ELF-1 (cell line): ENCODE data around the gene BIRC6.
"Not testable (repeated sequence)": the region's sequence is repeated elsewhere in the genome, so short reads cannot be mapped to it uniquely, and the experiment has no call there.

Experiments
- DNase-seq: peaks from one replicate; pipeline ENCODE4 v3.0.0-alpha.2; 2016; ENCODE audit warnings: low read depth, low spot score

BIRC6 gene

DNA sequence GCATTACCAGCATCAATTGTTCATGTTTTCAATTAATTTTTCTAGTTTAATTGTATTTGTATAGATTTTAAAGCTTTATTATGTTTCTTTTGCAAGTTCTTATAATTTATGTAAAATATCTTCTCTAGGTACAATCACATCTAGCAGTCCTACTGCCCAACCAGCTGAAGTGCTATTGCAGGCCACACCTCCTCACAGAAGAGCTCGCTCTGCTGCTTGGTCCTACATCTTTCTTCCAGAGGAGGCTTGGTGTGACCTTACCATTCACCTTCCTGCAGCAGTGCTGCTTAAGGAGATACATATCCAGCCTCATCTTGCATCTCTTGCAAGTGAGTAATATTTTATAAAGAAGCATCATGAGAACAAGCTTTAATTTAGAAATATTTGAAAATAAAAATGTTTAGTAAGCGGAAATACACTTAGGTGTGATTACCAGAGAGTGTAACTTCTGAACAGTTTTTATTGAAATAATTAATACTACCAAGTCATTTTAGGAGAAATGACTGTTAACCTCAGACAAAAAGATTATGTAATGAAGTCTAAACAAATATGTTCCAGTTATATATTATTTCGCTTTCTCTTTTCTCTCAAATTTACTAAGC, 148.2 kb downstream of the BIRC6 start:
- DNase-seq, result no peak

DNA sequence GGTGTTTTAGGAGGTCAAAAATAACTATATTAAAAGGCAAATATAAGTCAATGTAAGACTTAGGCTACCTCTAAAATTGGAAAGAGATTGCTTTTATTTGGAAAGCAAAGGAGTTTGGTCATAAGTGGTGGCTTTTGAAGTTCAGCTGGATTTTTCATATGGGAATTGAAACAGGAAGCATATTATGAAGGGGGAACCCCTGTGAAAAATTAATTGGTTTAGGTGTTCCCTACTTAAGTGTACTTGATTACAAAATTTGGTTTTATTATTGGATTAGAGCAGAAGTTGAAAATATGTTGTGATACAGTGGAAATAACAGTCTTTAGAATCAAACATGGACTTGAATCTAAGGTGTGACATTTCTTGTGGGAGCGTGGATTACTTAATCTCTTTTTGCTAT, 149.6 kb downstream of the BIRC6 start:
- DNase-seq, result no peak

DNA sequence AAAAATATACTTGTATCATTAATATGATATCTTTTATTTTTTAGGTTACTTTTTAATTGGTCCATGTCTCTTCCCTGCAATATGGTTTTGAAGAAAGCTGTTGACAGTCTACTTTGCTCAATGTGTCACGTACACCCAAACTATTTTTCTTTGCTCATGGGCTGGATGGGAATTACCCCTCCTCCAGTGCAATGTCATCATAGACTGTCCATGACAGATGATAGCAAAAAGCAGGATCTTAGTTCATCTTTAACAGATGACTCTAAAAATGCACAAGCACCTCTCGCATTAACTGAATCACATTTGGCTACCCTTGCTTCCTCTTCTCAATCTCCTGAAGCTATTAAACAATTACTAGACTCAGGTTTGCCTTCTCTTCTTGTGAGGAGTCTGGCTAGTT, 158.1 kb downstream of the BIRC6 start:
- no peak for DNase-seq

DNA sequence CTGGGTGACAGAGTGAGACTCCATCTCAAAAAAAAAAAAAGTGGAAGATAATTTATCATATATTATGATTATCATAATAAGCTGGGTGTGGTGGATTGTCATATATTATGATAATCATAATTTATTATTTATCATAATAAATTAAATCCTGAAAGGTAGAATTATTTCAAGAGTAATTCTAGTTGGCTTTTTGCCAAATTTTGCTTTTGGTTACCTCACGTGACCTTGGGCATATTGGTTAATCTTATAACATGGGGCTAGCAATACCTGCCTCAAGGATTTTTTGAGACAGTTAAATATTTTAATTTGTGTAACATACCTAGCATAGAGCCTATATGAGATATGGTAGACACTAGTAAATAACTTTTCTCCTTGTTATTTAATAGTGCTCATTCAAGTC, 159.7 kb downstream of the BIRC6 start:
- no peak for DNase-seq

DNA sequence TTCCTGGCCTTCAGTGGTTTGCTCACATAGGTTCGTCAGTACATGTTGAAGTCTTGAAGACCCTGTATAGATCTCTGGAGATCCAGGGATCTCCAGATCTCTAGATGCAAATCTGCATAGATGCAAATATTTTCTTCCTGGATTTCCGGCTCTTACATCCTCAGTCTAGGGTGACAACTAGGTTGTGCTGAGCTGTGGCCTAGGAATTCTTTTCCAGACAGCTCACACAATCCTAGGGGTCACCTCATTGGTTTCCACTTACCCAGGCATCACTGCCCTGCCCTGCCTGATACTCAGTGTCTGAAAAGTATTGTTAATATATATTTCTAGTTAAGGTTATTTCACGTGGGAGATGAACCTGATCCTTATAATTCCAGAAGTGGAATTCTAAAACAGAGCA, 165.9 kb downstream of the BIRC6 start:
- no peak for DNase-seq

DNA sequence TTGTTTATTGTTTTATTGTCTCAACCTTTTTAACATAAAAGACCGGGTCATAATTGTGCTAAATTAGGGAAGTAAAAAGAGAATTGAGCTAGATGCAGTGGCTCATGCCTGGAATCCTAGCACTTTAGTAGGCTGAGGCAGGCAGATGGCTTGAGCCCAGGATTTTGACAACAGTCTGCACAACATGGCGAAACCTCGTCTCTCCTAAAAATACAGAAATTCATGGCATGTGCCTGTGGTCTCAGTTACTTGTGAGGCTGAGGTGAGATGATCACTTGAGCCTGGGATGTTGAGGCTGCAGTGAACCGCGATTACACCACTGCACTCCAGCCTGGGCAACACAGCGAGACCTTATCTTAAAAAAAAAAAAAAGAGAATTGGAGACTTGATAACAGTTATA, 166.9 kb downstream of the BIRC6 start:
- no peak for DNase-seq

DNA sequence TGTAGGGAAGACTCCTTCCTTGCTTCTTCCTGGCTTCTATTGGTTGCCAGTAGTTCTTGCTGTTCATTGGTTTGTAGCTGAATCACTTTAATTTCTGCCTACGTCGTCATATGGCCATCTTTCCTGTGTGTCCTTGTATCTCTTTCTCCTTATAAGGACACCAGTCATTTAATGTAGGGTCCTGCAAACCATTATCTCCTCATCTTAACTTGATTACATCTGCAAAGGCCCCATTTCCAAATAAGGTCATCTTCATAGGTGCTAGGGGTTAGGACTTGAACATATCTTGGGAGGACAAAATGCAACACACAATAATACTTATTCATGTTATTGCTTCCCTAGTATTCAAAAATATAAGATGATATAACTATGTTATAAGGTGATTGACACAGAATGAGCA, 175.5 kb downstream of the BIRC6 start:
- no peak for DNase-seq

DNA sequence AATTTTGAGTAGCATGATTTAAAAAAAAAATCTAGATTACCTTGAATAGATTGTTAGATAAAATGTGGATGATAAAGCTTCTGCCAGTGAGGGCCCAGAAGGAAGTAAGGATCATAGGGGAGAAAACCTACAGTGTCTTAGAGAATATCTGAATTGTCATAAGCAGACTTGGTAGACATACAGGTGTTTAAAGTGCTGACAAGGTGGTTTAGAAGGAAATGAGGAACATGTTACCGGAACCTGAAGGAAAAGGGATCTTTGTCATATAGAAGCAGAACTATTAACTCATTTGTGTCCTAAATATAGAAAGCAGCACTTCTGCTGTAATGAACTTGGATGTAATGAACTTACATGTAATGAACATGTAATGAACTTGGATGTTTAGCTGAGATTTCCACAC, 176.1 kb downstream of the BIRC6 start:
- DNase-seq, result no peak

DNA sequence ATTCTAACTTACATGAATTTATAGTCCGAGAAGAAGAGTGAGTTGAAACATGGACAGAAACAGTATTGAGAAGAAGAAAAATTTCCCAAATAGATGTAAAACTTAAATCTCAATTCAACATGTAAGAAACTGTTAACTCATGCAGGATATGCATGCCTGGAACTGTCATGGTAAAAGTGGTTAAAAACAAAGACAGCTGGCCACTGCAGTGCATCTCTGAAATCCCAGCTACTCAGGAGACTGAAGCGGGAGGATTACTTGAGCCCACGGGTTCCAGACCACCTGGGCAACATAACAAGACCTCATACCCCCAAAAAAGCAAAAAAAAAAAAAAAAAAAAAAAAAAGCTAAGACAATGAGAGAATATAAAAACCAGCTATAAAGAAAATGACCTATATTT, 178.0 kb downstream of the BIRC6 start:
- DNase-seq, result no peak

DNA sequence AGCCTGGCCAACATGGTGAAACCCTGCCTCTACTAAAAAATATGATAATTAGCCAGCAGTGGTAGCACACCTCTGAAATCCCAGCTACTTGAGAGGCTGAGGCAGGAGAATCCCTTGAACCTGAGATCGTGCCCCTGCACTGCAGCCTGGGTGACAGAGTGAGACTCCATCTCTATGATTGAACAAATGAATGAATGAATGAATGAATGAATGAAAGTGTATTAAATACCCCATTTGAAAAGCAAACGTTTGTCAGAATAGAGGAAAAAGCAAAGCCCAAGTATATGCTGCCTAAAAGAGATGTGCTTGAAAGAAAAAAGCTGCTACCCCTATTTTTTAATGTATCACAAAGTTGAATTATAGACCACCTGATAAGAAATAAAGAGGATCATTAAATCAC, 181.9 kb downstream of the BIRC6 start:
- DNase-seq, result no peak

DNA sequence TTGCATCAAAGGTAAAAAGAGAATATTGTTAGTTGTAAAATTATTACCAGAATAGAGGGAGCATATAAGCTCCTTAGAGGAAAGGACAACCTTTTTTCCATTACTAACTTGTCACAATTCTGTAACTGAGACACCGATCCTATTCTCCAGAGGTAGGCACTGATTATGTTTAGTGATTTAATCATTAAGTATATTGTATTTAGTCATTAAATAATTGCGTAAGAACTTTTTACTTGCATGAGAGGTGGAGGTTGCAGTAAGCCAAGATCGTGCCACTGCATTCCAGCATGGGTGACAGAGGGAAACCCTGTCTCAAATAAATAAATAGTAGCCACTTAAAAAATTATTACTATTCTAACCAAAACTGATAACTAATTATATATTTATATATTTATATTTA, 195.7 kb downstream of the BIRC6 start:
- DNase-seq, result not testable (repeated sequence)

DNA sequence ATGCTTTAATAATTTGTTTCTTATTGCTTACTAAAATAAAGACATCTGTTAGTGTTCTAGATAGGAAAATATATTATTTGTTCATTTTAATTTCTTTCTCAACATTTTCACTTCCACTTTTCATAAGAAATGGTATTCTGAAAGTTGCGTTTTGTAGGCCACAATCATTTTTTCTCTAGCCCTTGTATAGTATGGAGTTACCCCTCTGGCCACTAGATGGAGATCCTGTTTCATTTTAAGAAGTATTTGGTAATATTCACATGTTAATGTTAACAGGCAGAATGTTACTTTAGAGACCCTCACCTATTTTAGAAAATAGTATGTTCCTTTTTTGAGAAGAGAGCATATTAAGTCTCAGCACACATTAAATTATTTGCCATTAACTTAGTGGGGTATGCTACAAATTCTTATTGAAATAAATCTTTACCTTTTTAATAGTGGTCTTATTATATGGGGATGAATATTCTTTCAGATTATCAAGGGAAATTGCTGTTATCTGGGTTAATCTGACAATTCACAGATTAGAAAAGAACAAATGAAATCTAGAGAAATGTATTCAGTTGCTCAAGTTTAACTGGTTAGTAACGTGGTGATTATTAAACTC, 197.1 kb downstream of the BIRC6 start:
- DNase-seq, result no peak

DNA sequence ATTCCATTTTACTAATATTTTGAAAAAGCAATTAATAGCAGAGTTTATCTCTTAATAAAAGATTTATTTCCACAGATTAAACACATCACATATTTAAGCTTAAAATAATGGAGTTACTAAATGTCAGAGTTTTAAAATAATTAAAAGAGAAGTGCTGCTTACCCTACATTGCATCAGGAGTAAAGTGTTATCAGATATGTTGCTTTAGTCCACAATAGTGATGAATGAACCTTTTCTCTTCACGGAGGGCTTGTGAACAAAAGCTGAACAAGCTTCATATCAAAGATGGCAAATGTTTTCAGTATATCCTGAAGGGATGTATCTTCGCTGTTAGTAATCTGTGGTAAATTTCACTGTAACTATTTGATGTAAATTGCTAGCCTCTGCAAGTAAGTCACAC, 201.7 kb downstream of the BIRC6 start:
- no peak for DNase-seq

DNA sequence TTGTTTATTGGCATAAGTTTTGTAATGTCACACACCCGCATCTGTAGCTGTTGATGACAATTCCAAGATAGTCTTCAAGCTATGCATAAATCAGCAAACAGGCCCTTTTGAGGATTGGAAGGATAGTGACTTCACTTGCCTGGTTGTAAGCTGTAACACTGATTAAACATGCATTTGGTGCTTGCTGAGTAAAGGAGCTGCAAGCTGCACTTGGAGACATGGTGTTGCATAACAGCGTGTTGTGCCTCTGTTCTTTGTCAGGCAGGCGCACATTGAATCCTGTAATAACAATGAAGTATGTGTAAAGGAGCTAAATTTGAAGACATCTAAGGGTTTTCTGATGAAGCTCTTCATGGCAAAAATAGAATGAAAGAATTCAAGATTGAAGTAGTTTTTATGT, 202.3 kb downstream of the BIRC6 start:
- no peak for DNase-seq

DNA sequence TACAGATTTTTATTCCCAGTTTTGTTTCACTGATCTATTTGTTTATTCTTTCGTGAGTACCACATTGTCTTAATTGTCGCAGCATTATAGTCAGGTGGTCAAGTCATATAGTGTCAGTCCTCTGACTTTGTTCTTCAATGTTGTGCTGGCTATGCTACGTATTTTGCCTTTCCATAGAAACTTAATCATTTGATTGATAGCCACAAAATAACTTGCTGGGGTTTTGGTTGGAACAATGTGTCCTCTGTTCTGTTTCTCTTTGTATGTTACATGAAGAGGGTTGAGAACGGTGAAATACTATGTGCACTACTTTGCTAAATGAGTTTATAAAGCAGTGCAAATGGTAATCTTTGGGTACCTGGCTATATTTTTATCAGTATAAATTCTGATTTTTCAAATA, 206.1 kb downstream of the BIRC6 start:
- no peak for DNase-seq

DNA sequence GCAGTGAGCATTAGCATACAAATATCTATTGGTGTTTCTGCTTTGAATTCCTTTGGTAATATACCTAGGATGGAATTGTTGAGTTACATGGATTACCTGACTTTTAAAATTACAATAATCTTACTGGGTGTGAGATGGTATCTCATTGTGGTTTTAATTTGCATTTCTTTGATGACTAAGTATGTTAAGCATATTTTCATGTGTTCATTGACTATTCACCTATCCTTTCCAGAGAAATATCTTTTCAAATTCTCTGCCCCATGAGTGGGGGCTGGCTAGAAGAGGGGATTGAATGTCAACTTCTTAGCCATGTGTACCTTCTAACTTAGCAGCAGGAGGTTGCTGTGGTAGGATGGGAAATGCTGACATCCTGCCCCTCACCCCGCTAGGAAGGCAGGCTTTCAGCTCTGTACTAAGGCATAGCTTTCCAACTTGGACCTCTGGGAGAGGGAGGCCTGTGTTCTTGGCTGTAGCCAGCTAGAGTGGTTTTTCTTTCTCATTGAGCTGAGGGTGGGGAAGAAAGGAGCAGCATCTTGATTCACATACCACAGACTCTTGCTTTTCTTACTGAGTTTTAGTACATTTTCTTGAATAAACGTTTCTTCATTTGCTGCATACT, 207.7 kb downstream of the BIRC6 start:
- DNase-seq, result no peak

DNA sequence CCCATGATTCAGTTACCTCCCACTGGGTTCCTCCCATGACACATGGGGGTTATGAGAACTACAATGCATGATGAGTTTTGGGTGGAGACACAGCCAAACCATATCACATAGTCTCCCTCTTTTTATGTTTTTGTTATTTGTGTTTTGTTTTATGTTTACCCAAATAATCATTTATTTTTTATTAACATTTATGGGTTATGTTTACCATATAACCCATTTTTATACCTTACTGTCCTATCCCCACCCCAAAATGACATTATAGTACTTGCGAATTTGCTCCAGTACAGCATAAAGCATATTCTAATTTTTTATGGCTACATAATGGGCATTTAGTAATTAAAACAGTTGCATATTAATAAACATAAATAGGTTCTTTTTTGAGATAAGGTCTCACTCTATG, 209.1 kb downstream of the BIRC6 start:
- no peak for DNase-seq

DNA sequence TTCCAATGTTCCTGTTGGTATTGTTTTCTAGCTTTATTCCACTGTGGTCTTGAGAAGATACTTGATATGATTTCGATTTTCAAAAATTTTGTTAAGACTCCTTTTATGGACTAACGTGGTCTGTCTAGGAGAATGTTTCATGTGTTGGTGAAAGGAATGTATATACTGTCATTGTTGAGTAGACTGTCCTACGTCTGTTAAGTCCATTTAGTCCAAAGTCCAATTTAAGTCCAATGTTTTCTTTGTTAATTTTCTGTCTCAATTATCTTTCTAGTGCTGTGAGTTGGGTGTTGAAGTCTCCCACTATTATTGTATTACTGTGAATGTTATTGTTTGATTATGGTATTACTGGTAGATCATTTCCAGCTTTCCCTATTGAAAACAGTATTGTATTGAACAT, 215.2 kb downstream of the BIRC6 start:
- no peak for DNase-seq

DNA sequence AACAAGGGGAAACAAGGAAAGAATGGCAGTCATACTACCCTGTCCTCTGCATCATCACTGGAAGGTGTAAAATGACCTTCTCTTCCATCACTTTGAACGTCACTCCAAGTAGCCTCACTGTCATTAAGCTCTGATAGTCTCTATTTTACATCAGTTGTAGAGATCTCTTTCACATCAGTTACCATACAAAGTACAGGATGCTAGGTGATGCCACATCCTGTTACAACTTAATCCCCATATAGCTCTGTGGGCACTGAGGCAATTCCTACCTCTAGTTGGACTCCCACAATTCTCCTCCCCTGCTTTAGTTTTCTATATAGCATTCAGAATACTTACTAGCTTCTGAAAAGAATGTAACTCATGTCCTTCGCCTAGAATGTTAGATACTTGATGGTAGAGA, 215.9 kb downstream of the BIRC6 start:
- no peak for DNase-seq

DNA sequence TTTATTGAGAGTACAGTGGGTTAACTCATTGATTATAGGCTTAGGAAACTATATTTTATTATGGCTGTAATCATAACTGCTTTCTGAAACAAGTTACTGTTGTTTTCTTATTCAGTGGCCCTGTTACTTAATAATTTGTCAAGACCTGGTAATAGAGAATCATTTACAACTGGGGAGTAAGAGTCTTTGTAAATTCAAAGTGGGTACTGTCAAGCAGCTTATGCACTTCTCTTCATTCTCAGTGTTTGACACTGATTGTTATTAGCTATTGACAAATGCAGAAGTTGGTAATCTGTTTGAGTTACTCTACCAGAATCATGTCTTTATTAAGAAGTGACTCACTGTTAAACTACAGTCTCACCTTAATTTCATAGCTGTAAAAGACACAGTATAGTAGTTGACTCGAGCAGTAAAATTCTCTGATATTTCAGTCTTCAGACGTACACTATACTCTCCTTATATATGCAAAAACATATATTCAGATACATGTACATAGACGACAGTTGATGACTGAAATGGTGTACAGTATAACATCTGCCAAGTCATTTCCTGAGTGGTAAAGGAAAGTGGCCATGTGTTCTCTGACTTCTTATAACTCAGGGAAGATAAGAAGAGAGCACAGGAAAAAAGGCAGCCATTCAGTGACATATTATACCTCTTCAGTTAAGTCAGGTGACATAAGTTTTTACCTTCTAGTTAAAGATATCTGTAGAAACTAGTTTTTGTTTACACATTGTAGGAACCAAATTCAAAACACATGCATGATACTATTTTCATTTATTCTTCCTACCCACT, 235.0 kb downstream of the BIRC6 start:
- DNase-seq, result no peak

DNA sequence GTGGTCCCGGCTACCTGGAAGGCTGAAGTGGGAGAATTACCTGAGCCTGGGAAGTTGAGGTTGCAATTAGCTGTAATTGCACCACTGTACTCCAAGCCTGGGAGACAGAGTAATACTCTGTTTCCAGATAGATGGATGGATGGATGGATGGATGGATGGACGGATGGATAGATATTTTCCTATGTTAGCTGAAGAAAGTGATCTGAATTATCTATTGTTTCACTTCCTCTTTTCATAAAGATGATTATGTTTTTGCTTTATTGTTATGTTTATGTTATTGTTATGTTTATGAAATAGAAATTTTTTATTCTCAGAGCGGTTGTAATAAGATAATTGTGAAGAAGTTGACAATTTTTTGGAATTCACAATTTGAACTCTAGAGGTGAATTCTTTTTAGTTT, 237.8 kb downstream of the BIRC6 start:
- no peak for DNase-seq

DNA sequence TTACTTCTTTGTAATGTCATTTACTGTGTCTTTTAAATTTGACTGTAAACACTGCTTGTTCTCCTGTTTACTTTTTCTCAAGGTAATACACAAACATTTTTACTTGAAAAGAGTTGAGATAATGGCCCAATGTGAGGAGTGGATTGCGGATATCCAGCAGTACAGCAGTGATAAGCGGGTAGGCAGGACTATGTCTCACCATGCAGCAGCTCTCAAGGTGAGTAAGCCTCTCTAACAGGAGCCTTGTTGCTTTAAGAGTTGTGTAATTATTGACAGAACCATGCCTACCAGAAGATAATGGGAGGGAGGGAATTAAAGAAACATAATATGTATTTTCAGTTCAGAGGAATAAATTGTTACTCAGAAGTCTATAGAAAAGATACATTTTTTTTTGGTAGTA, 254.5 kb downstream of the BIRC6 start:
- DNase-seq, result no peak

DNA sequence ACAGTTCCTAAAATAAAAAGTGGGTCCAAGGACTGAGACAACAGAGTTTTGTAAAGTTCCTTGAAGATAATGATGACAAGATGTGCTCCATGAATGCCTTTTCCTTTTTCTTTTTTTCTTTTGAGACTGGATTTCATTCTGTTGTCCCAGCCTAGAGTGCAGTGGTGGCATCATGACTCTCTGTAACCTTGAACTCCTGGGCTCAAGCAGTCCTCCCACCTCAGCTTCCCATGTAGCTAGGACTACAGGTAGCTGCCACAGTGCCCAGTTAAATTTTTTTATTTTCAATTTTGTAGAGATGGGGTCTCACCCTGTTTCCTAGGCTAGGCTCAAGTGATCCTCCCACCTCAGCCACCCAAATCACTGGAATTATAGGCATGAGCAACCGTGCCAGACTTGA, 254.9 kb downstream of the BIRC6 start:
- DNase-seq, result no peak
